Endothelial cell (in vitro differentiated cells): ENCODE data around the gene MED22. TPM values are rescaled to one million over a fixed set of nuclear protein-coding genes. Genes with fewer than 3 reads are reported as not detected.

Source experiments
- DNase-seq: peaks from one replicate; pipeline ENCODE4 v3.0.0; 2021; ENCODE audit warnings: low spot score
- H3K27ac Mint-ChIP-seq: one replicate; pipeline ENCODE4 v1.8.0; 2021; ENCODE audit warnings: mixed read lengths, inconsistent platforms; ENCODE audit not compliant: unreplicated experiment
- H3K27me3 Mint-ChIP-seq: one replicate; pipeline ENCODE4 v1.8.0; 2021; ENCODE audit warnings: mild to moderate bottlenecking, moderate library complexity, mixed read lengths, inconsistent platforms; ENCODE audit not compliant: unreplicated experiment
- H3K36me3 Mint-ChIP-seq: one replicate; pipeline ENCODE4 v1.8.0; 2021; ENCODE audit warnings: mild to moderate bottlenecking, low read depth, mixed read lengths, inconsistent platforms; ENCODE audit not compliant: unreplicated experiment
- H3K4me1 Mint-ChIP-seq: one replicate; pipeline ENCODE4 v1.8.0; 2021; ENCODE audit warnings: mild to moderate bottlenecking, mixed read lengths, inconsistent platforms; ENCODE audit not compliant: unreplicated experiment
- H3K4me3 Mint-ChIP-seq: one replicate; pipeline ENCODE4 v1.8.0; 2021; ENCODE audit warnings: mild to moderate bottlenecking, mixed read lengths, inconsistent platforms; ENCODE audit not compliant: unreplicated experiment
- H3K9me3 Mint-ChIP-seq: one replicate; pipeline ENCODE4 v1.8.0; 2021; ENCODE audit warnings: mixed read lengths, inconsistent platforms; ENCODE audit not compliant: unreplicated experiment
- CTCF ChIP-seq: fragments of 200-600 bp; sonication (generic); IDR thresholded peaks from one replicate; pipeline ENCODE4 v1.5.0; 2021; ENCODE audit warnings: antibody characterized with exemption; ENCODE audit not compliant: unreplicated experiment
- total RNA-seq: library from RNA; stranded (reverse); fragmentation: NEBNext Ultra II Directional; extraction: Animal tissue kit (Norgen Biotek cat#: 25700); gene quantifications from one replicate; pipeline ENCODE4 v1.2.1, GENCODE V29; 2021; ENCODE audit not compliant: unreplicated experiment

The MED22 gene
- total RNA-seq, 1 donor from 2014 or later, result 32.9 TPM

- Mint-ChIP-seq H3K27me3 (peaks cover 15% of the 10 kb centered on the region), H3K4me3 (no peak overlapping the region), H3K4me1 (peaks cover 24% of the 10 kb centered on the region), H3K9me3 (no peaks in the 10 kb centered on the region), H3K36me3 (peaks cover 32% of the 10 kb centered on the region), H3K27ac (no peak overlapping the region)
- DNase-seq, result no peak
- TF ChIP-seq CTCF, result no peak
Observed at GRCh38 chr9:133345596-133345995, 2.3 kb downstream of the MED22 start.

- H3K4me3 Mint-ChIP-seq, result peak overlapping the region; percentile 21
- H3K4me1 Mint-ChIP-seq, result peaks cover 25% of the 10 kb centered on the region
- H3K27ac Mint-ChIP-seq, result no peak overlapping the region
- no peak for DNase-seq
- no peak for TF ChIP-seq CTCF
- H3K27me3 Mint-ChIP-seq, result peaks cover 15% of the 10 kb centered on the region
- peaks cover 29% of the 10 kb centered on the region for H3K36me3 Mint-ChIP-seq
- no peaks in the 10 kb centered on the region for H3K9me3 Mint-ChIP-seq
Observed at GRCh38 chr9:133344979-133345378, 3.0 kb downstream of the MED22 start.

- no peak overlapping the region for H3K27ac Mint-ChIP-seq
- no peak for DNase-seq
- H3K27me3 Mint-ChIP-seq, result peaks cover 12% of the 10 kb centered on the region
- H3K4me1 Mint-ChIP-seq, result peaks cover 21% of the 10 kb centered on the region
- no peak for TF ChIP-seq CTCF
- no peak overlapping the region for H3K4me3 Mint-ChIP-seq
- no peaks in the 10 kb centered on the region for H3K9me3 Mint-ChIP-seq
- peaks cover 24% of the 10 kb centered on the region for H3K36me3 Mint-ChIP-seq
Observed at GRCh38 chr9:133344071-133344470, 3.9 kb downstream of the MED22 start.

GRCh38 chr9:133342570-133342969, 5.4 kb downstream of the MED22 start:
- no peak for TF ChIP-seq CTCF
- DNase-seq, result peak; percentile 51
- no peak overlapping the region for H3K4me3 Mint-ChIP-seq
- peaks cover 11% of the 10 kb centered on the region for H3K4me1 Mint-ChIP-seq
- no peaks in the 10 kb centered on the region for H3K9me3 Mint-ChIP-seq
- no peak overlapping the region for H3K27ac Mint-ChIP-seq
- peaks cover 8% of the 10 kb centered on the region for H3K27me3 Mint-ChIP-seq
- H3K36me3 Mint-ChIP-seq, result peaks cover 22% of the 10 kb centered on the region

GRCh38 chr9:133342069-133342406, 5.9 kb downstream of the MED22 start:
- no peak for TF ChIP-seq CTCF
- peak; percentile 41 for DNase-seq
- H3K4me3 Mint-ChIP-seq, result no peak overlapping the region
- H3K27ac Mint-ChIP-seq, result no peak overlapping the region
- no peaks in the 10 kb centered on the region for H3K9me3 Mint-ChIP-seq
- H3K4me1 Mint-ChIP-seq, result peaks cover 10% of the 10 kb centered on the region
- H3K36me3 Mint-ChIP-seq, result peaks cover 21% of the 10 kb centered on the region
- peaks cover 8% of the 10 kb centered on the region for H3K27me3 Mint-ChIP-seq
